CD4-positive, alpha-beta T cell treated with Interleukin-6 at 100 ng/mL for 8 hours (primary cell): Measurements from ENCODE around the gene RPL29.
A peak's percentile ranks its signal among the peaks of the same experiment; 100 is the strongest.

Source experiments
- DNase-seq: peaks from one replicate; pipeline ENCODE4 v3.0.0-alpha.2; 2020; ENCODE audit warnings: mixed read lengths, low spot score

RPL29 gene

GRCh38 chr3:51982838-51983577 is 12.7 kb downstream of the RPL29 start, which contains the start of gene ACY1:
Gene ACY1 (plus strand): TSS chr3:51983535. CDS start chr3:51984065, 530 bp downstream.
- peak; percentile 58 for DNase-seq

- peak; percentile 14 for DNase-seq
Observed at GRCh38 chr3:51982352-51982837, 13.3 kb downstream of the RPL29 start.

DNA sequence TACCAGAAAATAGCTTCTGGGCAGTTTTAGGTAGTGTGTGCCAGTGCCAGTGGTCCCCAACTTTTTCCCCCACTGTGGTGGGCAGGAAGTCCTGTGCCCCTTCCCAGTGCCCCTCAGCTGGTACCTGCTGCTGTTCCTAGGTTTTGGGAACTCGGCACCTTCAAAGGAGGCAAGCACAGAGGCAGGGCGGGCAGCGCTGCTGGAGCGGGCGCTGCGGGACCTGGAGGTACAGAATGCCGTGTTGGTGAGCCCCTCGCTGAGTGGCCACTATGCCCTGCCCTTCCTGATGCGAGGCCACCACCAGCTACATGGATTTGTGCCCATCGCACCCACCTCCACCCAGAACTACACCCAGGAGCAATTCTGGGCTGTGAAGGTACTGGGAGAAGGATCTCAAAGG is 15.4 kb downstream of the RPL29 start:
- no peak for DNase-seq

- no peak for DNase-seq
Observed at GRCh38 chr3:51978143-51978502, 17.6 kb downstream of the RPL29 start.

GRCh38 chr3:51977446-51978142 is 18.1 kb downstream of the RPL29 start:
- peak; percentile 51 for DNase-seq

- DNase-seq = no peak
Observed at GRCh38 chr3:51975852-51976549, 19.7 kb downstream of the RPL29 start.

DNA sequence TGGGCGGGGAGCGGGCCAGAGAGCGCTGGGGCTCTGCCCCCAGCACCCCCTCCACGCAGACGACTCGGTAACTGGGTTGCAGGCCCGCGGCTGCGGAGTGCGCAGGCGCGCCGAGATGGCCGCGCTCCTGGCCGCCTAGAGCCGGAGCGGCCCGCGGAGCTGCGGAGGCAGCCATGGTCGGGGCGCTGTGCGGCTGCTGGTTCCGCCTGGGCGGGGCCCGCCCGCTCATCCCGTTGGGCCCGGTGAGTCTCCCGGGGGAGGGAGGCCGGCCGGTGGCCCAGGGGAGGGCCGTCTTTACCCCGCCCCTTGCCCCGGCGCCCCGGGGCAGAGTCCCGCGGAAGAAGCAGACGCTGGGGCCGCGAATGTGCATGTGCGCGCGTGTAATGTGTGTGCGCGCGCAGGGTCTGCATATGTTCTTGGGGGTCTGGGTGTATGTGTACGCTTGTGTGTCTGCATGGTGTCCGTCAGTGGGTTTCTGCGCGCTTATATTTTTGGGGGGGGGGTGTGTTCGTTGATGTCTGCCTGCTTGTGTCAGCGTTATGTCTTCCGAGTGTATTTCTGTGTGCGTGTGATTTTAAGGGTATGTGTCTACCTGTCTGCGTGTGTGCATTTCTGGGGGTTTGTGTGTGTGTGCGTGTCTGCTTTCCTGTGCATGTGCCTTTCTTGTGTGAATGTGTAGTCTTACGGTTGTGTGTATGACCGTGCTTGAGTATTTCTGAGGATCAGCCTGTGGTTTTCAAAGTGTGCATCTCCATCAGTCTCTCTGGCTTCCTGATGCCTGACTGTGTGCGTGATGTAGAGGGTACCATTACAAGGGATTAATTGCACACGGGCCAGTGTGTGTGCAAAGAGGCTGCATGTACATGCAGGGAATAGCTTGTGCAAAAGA is 20.5 kb downstream of the RPL29 start, which contains the start of gene ABHD14A:
Gene ABHD14A, plus strand, starts transcription at position 102 of the 889 bp plus-strand sequence. Its CDS starts 72 bp downstream, at position 174.
- peak; percentile 71 for DNase-seq

GRCh38 chr3:51974277-51974962 is 21.3 kb downstream of the RPL29 start:
- no peak for DNase-seq

GRCh38 chr3:51971350-51971749 is 24.3 kb downstream of the RPL29 start:
- no peak for DNase-seq

- DNase-seq = no peak
Observed at GRCh38 chr3:51970606-51971300, 24.9 kb downstream of the RPL29 start.

DNA sequence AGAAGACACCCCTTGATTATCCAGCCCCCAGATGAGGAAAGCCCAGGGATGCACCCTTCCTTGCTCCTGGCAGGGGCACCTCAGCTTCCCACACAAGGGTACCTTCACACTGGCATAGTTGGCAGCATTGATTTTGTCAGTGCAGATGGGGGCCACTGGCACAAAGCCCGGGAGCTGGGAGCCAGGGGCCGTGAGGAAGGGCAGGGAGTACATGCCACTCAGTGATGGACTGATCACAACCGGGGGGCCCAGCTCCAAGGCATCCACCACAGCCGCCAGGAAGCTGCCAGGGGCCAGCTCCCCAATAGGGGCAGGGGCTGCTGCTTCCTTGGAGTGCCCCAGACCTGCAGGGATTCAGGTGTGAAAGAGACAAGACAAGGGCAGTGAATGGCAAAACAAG is 25.9 kb downstream of the RPL29 start:
- DNase-seq = no peak

DNA sequence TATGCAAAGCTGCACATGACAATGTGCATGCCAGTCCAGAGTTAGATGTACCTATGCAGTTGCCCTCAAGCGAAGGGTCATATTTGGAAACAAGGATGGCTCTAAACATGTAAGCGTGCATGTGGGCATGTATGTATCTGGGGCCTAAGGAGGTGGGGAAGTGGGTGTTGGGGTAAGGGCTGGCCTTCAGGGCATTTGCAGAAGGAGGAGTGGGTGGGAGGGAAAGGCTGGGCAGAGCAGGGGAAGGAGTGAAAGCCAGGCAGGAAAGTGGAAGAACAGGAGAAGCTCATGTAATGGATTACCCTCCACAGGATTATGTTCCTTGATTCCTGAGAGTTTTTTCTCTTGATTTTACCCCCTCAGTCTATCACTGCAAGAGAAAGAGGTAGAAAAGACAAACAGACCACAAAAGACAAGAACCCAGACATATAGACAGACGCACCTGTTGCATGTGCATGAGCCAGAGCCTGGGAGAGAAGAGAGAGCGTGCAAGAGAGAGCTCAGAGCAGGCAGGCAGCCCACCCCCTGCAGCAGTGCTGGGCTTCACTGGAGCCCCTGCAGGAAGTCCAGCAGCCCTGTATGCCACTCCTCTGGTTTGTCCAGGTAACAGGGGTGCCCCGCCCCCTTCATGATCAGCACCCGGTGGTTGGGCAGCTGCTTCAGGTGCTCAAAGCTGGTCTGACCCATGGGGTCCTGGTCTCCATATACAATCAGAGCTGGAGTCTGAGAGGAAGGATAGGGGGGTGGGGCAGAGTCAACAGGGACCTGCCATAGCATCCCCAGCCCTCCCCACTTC is 26.6 kb downstream of the RPL29 start:
- DNase-seq = no peak

DNA sequence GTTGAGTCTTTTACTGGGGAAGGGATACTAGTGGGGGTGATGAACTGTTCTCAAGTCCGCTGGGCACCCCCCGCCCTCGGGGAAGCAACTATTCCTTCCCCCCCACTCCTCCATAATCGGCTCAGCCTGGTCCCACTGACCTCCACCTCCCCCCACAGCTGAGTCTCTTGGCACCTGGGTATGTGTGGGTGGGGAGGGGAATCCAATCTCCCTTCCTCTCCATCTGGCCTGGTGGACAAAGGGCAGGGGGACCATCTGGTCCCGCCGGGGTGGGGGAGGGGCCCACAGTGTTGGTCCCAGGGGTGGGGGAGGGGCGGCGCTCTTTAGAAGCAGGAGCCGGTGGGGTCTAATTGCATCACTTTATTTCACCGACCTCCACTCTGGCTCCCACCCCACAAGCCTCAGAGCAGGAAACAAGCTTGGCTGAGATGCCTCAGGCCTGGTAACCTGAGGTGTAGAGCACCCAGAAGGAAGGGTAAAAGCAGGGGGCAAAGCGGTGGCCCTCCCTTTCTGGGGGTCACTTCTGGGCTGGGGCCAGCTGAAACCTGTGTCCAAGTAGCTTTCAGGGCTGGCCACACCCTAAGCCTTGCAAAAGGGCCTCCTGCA is 27.4 kb downstream of the RPL29 start:
- no peak for DNase-seq

GRCh38 chr3:51967384-51968169 is 28.1 kb downstream of the RPL29 start, which contains the start of gene PCBP4:
Gene PCBP4 (minus strand): TSS chr3:51967454. CDS start chr3:51961240, 6,214 bp downstream.
- DNase-seq = peak; percentile 27

GRCh38 chr3:51966922-51967383 is 28.7 kb downstream of the RPL29 start:
- no peak for DNase-seq

GRCh38 chr3:51966486-51966885 is 29.2 kb downstream of the RPL29 start:
- DNase-seq = no peak

GRCh38 chr3:51966016-51966415 is 29.7 kb downstream of the RPL29 start:
- DNase-seq = no peak

DNA sequence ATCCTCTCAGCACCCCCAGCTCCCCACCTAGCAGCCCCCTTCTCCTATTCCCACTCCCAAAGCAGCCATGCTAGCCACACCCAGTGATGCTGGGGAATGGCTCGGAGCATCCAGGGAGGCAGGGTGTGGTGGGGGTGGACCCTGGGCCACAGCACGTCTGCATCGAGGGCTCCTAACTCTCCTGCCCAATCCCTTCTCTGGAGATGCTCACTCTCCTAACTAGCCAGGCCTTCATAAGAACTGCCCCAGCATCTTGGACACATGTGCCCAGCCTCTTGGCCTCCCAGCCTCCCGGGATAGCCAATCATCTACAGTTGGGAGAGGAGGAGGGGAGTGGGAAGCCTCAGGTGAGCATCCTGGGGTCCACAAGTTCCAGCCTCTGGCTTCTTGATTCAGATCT is 31.2 kb downstream of the RPL29 start:
- no peak for DNase-seq
